Loucy (cell line): Measurements from ENCODE around the gene FHIP1A.

Experiments used
- H2AFZ ChIP-seq: fragments of 200-600 bp; sonication (generic); 2 replicates; pipeline ENCODE4 v1.6.0; 2016; ENCODE audit warnings: antibody characterized with exemption, mild to moderate bottlenecking, low read length, moderate library complexity
- H3F3A ChIP-seq: fragments of 200-600 bp; 2 replicates; pipeline ENCODE4 v1.6.0; 2016; ENCODE audit warnings: antibody characterized with exemption, low read depth, mild to moderate bottlenecking
- H3K27me3 ChIP-seq: fragments of 200-600 bp; sonication (generic); 2 replicates; pipeline ENCODE4 v1.6.1; 2014; ENCODE audit warnings: low read length, mild to moderate bottlenecking; ENCODE audit not compliant: insufficient read depth, poor library complexity, severe bottlenecking
- H3K36me3 ChIP-seq: fragments of 200-600 bp; sonication (generic); 2 replicates; pipeline ENCODE4 v1.6.1; 2016; ENCODE audit warnings: low read length; ENCODE audit not compliant: insufficient read depth
- H3K4me1 ChIP-seq: fragments of 200-600 bp; sonication (generic); 2 replicates; pipeline ENCODE4 v1.5.1; 2014; ENCODE audit warnings: low read length, mild to moderate bottlenecking; ENCODE audit not compliant: insufficient read depth, poor library complexity, severe bottlenecking
- H3K4me2 ChIP-seq: fragments of 200-600 bp; sonication (generic); 2 replicates; pipeline ENCODE4 v1.6.0; 2014; ENCODE audit warnings: antibody characterized with exemption, low read length, low read depth, mild to moderate bottlenecking; ENCODE audit not compliant: poor library complexity, severe bottlenecking
- H3K4me3 ChIP-seq: fragments of 200-600 bp; sonication (generic); 2 replicates; pipeline ENCODE4 v1.5.1; 2014; ENCODE audit warnings: low read length, mild to moderate bottlenecking, mixed read lengths; ENCODE audit not compliant: poor library complexity, severe bottlenecking
- H3K79me2 ChIP-seq: fragments of 200-600 bp; sonication (generic); 2 replicates; pipeline ENCODE4 v1.6.1; 2014; ENCODE audit warnings: low read length; ENCODE audit not compliant: insufficient read depth
- H3K9ac ChIP-seq: fragments of 200-600 bp; sonication (generic); 2 replicates; pipeline ENCODE4 v1.6.0; 2014; ENCODE audit warnings: mild to moderate bottlenecking, low read depth, low read length, moderate library complexity; ENCODE audit not compliant: poor library complexity, severe bottlenecking
- H3K9me2 ChIP-seq: fragments of 200-600 bp; sonication (generic); replicated peaks from 2 replicates; pipeline ENCODE4 v1.6.1; 2016; ENCODE audit warnings: low read depth, low read length, mixed read lengths
- H3K9me3 ChIP-seq: fragments of 200-600 bp; sonication (generic); 2 replicates; pipeline ENCODE4 v1.6.1; 2014; ENCODE audit warnings: mild to moderate bottlenecking, antibody characterized with exemption, low read length, low read depth; ENCODE audit not compliant: insufficient read depth
- H4K20me1 ChIP-seq: fragments of 200-600 bp; sonication (generic); 2 replicates; pipeline ENCODE4 v1.6.0; 2014; ENCODE audit warnings: antibody characterized with exemption, low read length, mild to moderate bottlenecking; ENCODE audit not compliant: insufficient read depth, poor library complexity, severe bottlenecking
- EZH2phosphoT487 ChIP-seq: fragments of 200-600 bp; IDR thresholded peaks from 2 replicates; pipeline ENCODE4 v1.6.1; 2018; ENCODE audit warnings: antibody characterized with exemption, mild to moderate bottlenecking, moderate library complexity, borderline replicate concordance
- TF ChIP-seq, protein P1 (sequence below): fragments of 200-600 bp; sonication (generic); conservative IDR thresholded peaks from 2 replicates; pipeline ENCODE4 v1.5.1; 2014; ENCODE audit warnings: mild to moderate bottlenecking, antibody characterized with exemption, low read length

The FHIP1A gene

DNA sequence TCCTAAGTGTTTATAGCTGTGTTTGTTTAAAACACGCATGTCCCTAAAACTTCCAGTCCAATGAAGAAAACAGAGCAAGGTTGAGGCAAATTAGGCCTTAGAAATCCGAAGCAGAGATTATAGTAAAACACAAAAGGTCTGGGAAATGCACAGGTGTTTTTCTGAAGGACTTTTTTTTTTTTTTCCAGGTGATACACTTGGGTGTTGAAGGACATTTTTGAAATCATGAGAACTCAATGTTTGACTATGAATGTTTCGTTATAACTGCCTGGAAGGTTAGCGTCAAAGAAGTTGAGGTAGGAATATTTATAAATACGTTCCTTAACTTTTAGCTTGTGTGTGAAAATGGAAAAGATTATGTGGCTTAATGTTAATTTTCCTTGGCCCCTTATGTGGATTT is 45.5 kb downstream of the FHIP1A start:
- no peaks in the 10 kb centered on the region for H3K27me3 ChIP-seq
- TF ChIP-seq, protein P1, sequence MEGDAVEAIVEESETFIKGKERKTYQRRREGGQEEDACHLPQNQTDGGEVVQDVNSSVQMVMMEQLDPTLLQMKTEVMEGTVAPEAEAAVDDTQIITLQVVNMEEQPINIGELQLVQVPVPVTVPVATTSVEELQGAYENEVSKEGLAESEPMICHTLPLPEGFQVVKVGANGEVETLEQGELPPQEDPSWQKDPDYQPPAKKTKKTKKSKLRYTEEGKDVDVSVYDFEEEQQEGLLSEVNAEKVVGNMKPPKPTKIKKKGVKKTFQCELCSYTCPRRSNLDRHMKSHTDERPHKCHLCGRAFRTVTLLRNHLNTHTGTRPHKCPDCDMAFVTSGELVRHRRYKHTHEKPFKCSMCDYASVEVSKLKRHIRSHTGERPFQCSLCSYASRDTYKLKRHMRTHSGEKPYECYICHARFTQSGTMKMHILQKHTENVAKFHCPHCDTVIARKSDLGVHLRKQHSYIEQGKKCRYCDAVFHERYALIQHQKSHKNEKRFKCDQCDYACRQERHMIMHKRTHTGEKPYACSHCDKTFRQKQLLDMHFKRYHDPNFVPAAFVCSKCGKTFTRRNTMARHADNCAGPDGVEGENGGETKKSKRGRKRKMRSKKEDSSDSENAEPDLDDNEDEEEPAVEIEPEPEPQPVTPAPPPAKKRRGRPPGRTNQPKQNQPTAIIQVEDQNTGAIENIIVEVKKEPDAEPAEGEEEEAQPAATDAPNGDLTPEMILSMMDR = no peak
- TF ChIP-seq EZH2phosphoT487 = no peak
- no peak overlapping the region for H3K9ac ChIP-seq
- no peak overlapping the region for H3K4me2 ChIP-seq
- H3K9me2 ChIP-seq = no peaks in the 10 kb centered on the region
- H3K4me3 ChIP-seq = no peak overlapping the region
- H4K20me1 ChIP-seq = no peaks in the 10 kb centered on the region
- H3K79me2 ChIP-seq = no peaks in the 10 kb centered on the region
- H3F3A ChIP-seq = no peaks in the 10 kb centered on the region
- H3K36me3 ChIP-seq = no peaks in the 10 kb centered on the region
- H2AFZ ChIP-seq = no peak overlapping the region
- no peaks in the 10 kb centered on the region for H3K9me3 ChIP-seq
- H3K4me1 ChIP-seq = no peaks in the 10 kb centered on the region

DNA sequence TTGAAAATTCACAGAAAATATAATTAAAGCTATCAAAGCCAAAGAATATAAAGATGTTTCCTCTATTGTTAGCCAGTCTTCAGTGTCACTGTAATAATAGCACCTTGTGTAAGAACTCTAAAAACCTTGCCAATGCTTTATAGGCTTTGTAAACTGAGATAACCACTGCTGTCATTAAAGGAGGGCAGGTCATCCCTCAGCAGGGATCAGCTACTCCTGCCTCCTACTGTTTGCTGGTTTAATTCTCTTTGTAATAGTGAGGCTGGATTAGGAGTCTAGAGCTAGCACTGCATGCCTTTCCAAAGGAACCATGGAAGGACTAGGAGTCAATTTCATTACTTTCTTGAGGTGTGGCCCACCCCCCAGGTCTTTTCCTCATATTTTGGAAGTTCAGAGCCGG is 46.2 kb downstream of the FHIP1A start:
- no peak for TF ChIP-seq EZH2phosphoT487
- TF ChIP-seq, protein P1 = no peak
- Histone ChIP-seq H3K27me3 (no peaks in the 10 kb centered on the region), H3K4me2 (no peak overlapping the region), H3K9ac (no peak overlapping the region), H3K9me3 (no peaks in the 10 kb centered on the region), H2AFZ (no peak overlapping the region), H4K20me1 (no peaks in the 10 kb centered on the region), H3K79me2 (no peaks in the 10 kb centered on the region), H3K4me3 (no peak overlapping the region), H3K9me2 (no peaks in the 10 kb centered on the region), H3K36me3 (no peaks in the 10 kb centered on the region), H3F3A (no peaks in the 10 kb centered on the region), H3K4me1 (no peaks in the 10 kb centered on the region)

DNA sequence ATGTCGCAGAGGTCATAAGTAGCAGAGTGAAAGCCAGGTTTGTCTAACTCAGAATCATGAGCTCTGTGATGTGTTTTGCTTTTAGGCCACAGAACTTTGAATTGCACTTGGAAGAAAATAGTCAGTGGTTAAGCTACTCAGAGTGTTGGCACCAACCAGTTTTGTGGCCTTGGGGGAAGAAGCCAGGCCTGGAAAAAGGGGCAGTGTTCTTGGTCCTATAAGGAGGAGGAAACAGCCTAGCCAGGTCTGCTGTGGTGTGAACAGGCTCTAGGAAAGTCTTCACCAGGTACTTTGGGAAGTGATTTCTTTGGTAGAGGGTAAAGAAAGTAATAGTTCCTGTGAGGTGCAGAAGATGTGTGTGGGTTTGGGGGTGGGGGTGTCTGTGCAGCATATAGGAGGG is 49.2 kb downstream of the FHIP1A start:
- Histone ChIP-seq H3K27me3 (no peaks in the 10 kb centered on the region), H2AFZ (no peak overlapping the region), H3K9me3 (no peaks in the 10 kb centered on the region), H3K9me2 (no peaks in the 10 kb centered on the region), H4K20me1 (no peaks in the 10 kb centered on the region), H3K4me1 (no peaks in the 10 kb centered on the region), H3F3A (no peaks in the 10 kb centered on the region), H3K9ac (no peak overlapping the region), H3K4me2 (no peak overlapping the region), H3K36me3 (no peaks in the 10 kb centered on the region), H3K4me3 (no peak overlapping the region), H3K79me2 (no peaks in the 10 kb centered on the region)
- TF ChIP-seq, protein P1 = no peak
- no peak for TF ChIP-seq EZH2phosphoT487
